HEK293 (cell line): ENCODE results near the gene SPDYE16.
A peak's percentile ranks its signal among the peaks of the same experiment; 100 is the strongest.
"Not testable (repeated sequence)": the region's sequence is repeated elsewhere in the genome, so short reads cannot be mapped to it uniquely, and the experiment has no call there.

Experiments used
- CTCF ChIA-PET: fragments of 350-600 bp; formaldehyde crosslinking; extraction: SDS; loops from one replicate; lab custom pipeline; 2021; ENCODE audit warnings: antibody characterized with exemption; lab: Yijun Ruan, JAX
- POLR2A ChIA-PET: fragments of 300-600 bp; formaldehyde crosslinking; extraction: SDS; loops from one replicate; lab custom pipeline; 2020; ENCODE audit warnings: antibody characterized with exemption, inconsistent platforms; lab: Yijun Ruan, JAX
- H3K27ac ChIP-seq: fragments of 200-500 bp; sonication (Bioruptor generic); 2 replicates; pipeline ENCODE4 v1.5.1; 2014; ENCODE audit warnings: low read depth, low read length, control low read depth, inconsistent platforms; ENCODE audit errors: extremely low read depth
- H3K36me3 ChIP-seq, 2 experiments: fragments of 200-500 bp in 1 of 2; sonication (Bioruptor generic) in 1 of 2; 1 replicate in 1 of 2; 2 replicates in 1 of 2; pipeline ENCODE4 v1.5.1; 2014 to 2017; ENCODE audit warnings: inconsistent platforms in 2 of 2, low read length in 2 of 2; ENCODE audit not compliant: control insufficient read depth in 2 of 2, insufficient read depth in 1 of 2
- H3K4me1 ChIP-seq: fragments of 200-500 bp; sonication (Bioruptor generic); 2 replicates; pipeline ENCODE4 v1.5.1; 2014; ENCODE audit warnings: mild to moderate bottlenecking, low read length, inconsistent platforms; ENCODE audit not compliant: control insufficient read depth, insufficient read depth
- H3K4me3 ChIP-seq: 2 replicates; pipeline ENCODE4 v1.5.1; 2011; ENCODE audit warnings: low read depth, mild to moderate bottlenecking, control low read depth, low read length, moderate library complexity
- H3K9me3 ChIP-seq: fragments of 200-500 bp; sonication (Bioruptor generic); 2 replicates; pipeline ENCODE4 v1.5.1; 2014; ENCODE audit warnings: low read depth, low read length, inconsistent platforms; ENCODE audit not compliant: control insufficient read depth, insufficient read depth
- GLIS1 ChIP-seq: fragments of 450-650 bp; formaldehyde crosslinking; IDR thresholded peaks from 2 replicates; pipeline ENCODE4 v1.5.1; 2016; ENCODE audit warnings: missing biosample characterization, missing genetic modification characterization
- KLF1 ChIP-seq: fragments of 450-650 bp; formaldehyde crosslinking; IDR thresholded peaks from 2 replicates; pipeline ENCODE4 v1.5.1; 2016; ENCODE audit warnings: missing biosample characterization, missing genetic modification characterization
- KLF8 ChIP-seq: fragments of 450-650 bp; formaldehyde crosslinking; IDR thresholded peaks from 2 replicates; pipeline ENCODE4 v1.5.1; 2016; ENCODE audit warnings: missing biosample characterization, missing genetic modification characterization
- SP3 ChIP-seq: fragments of 450-650 bp; formaldehyde crosslinking; IDR thresholded peaks from 2 replicates; pipeline ENCODE4 v1.5.1; 2016; ENCODE audit warnings: missing biosample characterization, missing genetic modification characterization
- ZIC2 ChIP-seq: fragments of 450-650 bp; formaldehyde crosslinking; IDR thresholded peaks from 2 replicates; pipeline ENCODE4 v1.5.1; 2016; ENCODE audit warnings: missing biosample characterization, missing genetic modification characterization
- ZNF146 ChIP-seq: fragments of 450-650 bp; formaldehyde crosslinking; IDR thresholded peaks from 2 replicates; pipeline ENCODE4 v1.5.1; 2016; ENCODE audit warnings: missing biosample characterization, missing genetic modification characterization
- ZNF221 ChIP-seq: fragments of 450-650 bp; formaldehyde crosslinking; IDR thresholded peaks from 2 replicates; pipeline ENCODE4 v1.5.1; 2017; ENCODE audit warnings: missing biosample characterization, missing genetic modification characterization, borderline replicate concordance
- ZNF248 ChIP-seq: fragments of 450-650 bp; formaldehyde crosslinking; IDR thresholded peaks from 2 replicates; pipeline ENCODE4 v1.5.1; 2017; ENCODE audit warnings: missing biosample characterization, missing genetic modification characterization
- ZNF555 ChIP-seq: fragments of 450-650 bp; formaldehyde crosslinking; conservative IDR thresholded peaks from 2 replicates; pipeline ENCODE4 v1.5.1; 2017; ENCODE audit warnings: missing biosample characterization, mild to moderate bottlenecking, missing genetic modification characterization, inconsistent platforms
- ZNF600 ChIP-seq: fragments of 450-650 bp; formaldehyde crosslinking; IDR thresholded peaks from 2 replicates; pipeline ENCODE4 v1.5.1; 2016; ENCODE audit warnings: missing biosample characterization, missing genetic modification characterization
- ZNF664 ChIP-seq: fragments of 450-650 bp; formaldehyde crosslinking; IDR thresholded peaks from 2 replicates; pipeline ENCODE4 v1.5.1; 2016; ENCODE audit warnings: missing biosample characterization, missing genetic modification characterization
- ZNF785 ChIP-seq: fragments of 450-650 bp; formaldehyde crosslinking; IDR thresholded peaks from 2 replicates; pipeline ENCODE4 v1.5.1; 2016; ENCODE audit warnings: missing biosample characterization, missing genetic modification characterization

SPDYE16 gene

DNA sequence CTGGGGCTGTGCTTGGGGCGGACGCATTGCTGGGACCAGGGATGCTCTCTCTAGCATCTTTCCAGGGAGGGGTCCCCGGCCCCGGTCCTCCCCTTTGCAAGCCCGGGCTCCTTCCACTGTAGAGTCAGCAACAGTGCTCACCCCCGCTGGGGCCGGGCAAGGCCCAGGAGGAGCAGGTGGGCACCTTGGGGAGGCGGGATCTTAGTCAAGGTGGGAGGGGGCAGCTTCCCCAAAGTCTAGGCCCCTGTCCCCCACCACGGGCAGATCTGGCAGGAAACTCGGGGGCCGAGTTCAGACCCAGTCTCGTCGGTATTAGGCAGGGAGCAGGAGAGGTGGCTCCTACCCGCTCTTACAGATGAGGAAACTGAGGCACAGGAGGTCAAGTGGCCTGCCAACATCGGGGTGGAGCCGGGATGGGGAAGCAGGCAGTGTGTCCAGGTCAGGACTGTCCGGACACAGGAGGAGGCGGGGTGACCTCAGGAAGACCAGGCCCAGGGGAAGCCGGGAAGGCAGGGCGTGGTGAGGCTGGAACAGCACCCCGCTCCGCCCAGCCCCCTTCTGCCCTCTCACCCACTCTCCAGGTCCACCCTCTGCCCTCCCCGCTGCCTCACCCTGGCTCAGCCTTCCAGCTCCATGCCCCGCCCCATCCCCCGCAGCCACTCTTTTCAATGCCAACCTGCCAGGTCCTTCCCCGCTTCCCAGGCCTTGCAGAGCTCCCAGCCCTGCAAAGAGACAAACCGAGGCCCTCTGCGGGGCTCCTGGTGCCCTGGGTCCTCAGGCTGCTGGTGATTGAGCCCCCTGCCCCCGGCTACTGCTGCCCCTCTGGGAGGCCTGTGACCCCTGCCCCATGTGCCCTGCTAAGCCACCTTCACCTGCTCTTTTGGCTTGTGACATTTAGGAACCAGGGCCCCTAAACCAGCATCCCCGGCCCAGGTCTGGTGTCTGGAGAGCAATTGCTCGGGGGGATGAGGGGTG lies 30.9 kb downstream of the SPDYE16 start:
- POLR2A ChIA-PET, H3K27ac ChIP-seq: not testable (repeated sequence)

DNA sequence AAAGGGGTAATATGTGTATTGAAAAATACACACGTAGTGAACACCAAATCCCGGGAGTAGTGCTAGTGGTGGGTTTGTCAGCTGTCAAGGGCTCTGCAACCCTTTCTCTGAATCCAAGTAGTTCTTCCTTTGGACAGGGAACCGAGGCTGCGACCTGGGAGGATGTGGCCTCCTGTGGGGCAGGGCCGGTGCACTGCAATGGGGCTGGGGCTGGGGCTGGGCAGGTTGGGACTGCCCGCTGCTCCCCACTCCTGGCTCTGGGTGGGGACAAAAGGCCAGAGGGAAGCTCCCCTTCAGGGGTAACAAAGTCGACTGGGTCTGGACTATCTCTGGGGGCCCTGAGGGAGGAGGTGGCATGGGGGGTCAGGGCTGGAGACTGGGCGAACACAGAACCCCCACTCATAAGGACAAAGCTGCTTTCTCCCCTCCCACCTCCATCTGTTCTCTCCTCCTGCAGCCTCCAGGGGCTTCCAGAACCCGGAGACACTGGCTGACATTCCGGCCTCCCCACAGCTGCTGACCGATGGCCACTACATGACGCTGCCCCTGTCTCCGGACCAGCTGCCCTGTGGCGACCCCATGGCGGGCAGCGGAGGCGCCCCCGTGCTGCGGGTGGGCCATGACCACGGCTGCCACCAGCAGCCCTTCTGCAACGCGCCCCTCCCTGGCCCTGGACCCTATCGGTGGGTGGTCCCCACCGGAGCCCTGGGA lies 31.7 kb downstream of the SPDYE16 start:
- H3K36me3 ChIP-seq, H3K4me1 ChIP-seq, CTCF ChIA-PET, H3K27ac ChIP-seq, POLR2A ChIA-PET, H3K9me3 ChIP-seq, H3K4me3 ChIP-seq: not testable (repeated sequence)

More for the DNA sequence above, 30.9 kb downstream of the SPDYE16 start:
- H3K9me3 ChIP-seq, H3K4me3 ChIP-seq, H3K4me1 ChIP-seq, H3K36me3 ChIP-seq, CTCF ChIA-PET: not testable (repeated sequence)

DNA sequence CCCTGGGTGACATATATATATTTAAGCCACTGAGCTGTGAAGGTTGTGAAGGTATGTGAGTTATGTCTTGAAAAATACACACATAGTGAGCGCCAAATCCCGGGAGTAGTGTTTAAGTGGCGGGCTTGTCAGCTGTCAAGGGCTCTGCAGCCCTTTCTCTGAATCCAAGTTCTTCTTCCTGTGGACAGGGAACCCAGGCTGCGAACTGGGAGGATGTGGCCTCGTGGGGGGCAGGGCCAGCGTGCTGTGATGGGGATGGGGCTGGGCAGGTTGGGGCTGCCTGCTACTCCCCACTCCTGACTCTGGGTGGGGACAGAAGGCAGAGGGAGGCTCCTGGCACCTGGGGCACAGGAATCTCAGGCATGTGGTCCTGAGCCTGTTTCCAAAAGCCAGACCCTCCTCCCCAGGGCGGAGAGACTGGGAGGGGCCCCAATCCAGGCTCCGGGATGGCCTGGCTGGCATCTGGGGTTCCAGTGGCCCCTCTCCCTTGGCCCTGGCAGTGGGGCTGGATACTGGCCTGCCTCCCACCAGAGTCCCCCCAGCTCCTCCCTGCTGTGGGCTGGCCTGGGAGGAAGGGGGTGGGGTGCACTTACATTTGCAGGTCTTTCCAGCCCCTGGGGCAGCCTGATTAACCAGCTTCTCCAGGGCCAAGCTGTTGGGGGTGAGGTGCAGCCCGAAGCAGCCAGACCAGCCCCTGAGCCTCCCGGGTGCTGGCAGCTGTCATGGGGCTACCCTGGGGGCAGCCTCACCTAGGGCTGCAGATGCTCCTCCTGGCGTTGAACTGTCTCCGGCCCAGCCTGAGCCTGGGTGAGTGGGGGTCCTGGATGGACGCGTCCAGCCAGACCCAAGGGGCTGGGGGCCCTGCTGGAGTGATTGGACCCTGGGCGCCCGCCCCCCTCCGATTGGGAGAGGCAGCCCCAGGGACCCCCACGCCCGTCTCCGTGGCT lies 32.9 kb downstream of the SPDYE16 start, which contains the start of gene UPK3B:
TSS of gene UPK3B (plus strand) at position 622 of the 947 bp plus-strand sequence. CDS start at position 723, 101 bp downstream.
- POLR2A ChIA-PET = no interaction called here
- CTCF ChIA-PET = no interaction called here
- Histone ChIP-seq H3K4me3 (no peak within 1 kb of the TSS), H3K27ac (no peak within 1 kb of the TSS), H3K4me1 (no peaks in the 10 kb centered on the region), H3K36me3 (no peaks in the 10 kb centered on the region), H3K9me3 (no peaks in the 10 kb centered on the region)
- TF ChIP-seq KLF8 = peak; percentile 28; the same call in 1 of the 2 replicates
- peak; percentile 50; the same call in 1 of the 2 replicates for TF ChIP-seq SP3
- TF ChIP-seq ZNF248 (tag by site-specific recombination) = no peak
- no peak for TF ChIP-seq ZNF785 (tag by site-specific recombination)
- TF ChIP-seq KLF1 = peak; percentile 60; the same call in 1 of the 2 replicates
- TF ChIP-seq ZNF600 = 0 out of 2 replicates have a peak, but pooled peaks have one; percentile 18
- TF ChIP-seq ZIC2 = peak; percentile 39; the same call in 1 of the 2 replicates
- peak; percentile 76 for TF ChIP-seq GLIS1 (tag by site-specific recombination)
- TF ChIP-seq ZNF221 (tag by site-specific recombination) = no peak

DNA sequence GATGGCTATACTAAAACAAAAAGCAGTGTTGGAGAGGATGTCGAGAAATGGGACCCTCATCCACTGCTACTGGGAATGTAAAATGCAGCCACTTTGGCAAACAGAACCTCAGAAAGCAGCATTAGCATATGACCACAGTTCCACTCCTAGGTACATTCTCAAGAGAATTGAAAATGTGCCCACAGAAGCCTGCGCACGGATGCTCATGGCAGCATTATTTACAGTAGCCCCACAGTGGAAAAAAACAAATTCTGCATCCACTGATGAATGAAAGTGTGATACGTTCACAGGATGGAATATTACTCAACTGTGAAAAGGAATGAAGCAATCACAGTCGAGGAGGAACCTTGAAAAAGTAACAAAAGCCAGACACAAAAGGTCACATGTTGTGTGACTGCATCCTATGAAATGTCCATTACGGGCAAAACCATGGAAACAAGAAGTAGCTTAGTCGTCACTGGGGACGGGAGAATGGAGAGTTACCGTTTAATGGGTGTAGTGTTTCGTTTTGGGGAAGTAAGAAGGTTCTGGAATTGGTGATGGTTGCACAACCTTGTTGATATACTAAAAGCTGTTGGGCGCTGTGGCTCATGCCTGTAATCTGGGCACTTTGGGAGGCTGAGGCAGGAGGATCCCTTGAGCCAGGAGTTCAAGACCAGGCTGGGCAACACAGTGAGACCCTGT lies 35.2 kb downstream of the SPDYE16 start:
- TF ChIP-seq ZNF555 = no peak
- TF ChIP-seq ZNF146 (tag by site-specific recombination) = peak; percentile 95
- no peak for TF ChIP-seq ZNF664
- no peaks in the 10 kb centered on the region for H3K36me3 ChIP-seq
- H3K4me1 ChIP-seq = no peaks in the 10 kb centered on the region
- no peaks in the 10 kb centered on the region for H3K9me3 ChIP-seq
- H3K4me3 ChIP-seq = no peak overlapping the region
- CTCF ChIA-PET = no interaction called here
- POLR2A ChIA-PET = no interaction called here
- no peak overlapping the region for H3K27ac ChIP-seq
